GDM1 (cell line): ENCODE results near the gene TES.
"Not testable (repeated sequence)": the region's sequence is repeated elsewhere in the genome, so short reads cannot be mapped to it uniquely, and the experiment has no call there.

ENCODE experiments used
- DNase-seq: peaks from one replicate; lab custom pipeline; 2025; lab: John Stamatoyannopoulos, UW

The TES gene, protein sequence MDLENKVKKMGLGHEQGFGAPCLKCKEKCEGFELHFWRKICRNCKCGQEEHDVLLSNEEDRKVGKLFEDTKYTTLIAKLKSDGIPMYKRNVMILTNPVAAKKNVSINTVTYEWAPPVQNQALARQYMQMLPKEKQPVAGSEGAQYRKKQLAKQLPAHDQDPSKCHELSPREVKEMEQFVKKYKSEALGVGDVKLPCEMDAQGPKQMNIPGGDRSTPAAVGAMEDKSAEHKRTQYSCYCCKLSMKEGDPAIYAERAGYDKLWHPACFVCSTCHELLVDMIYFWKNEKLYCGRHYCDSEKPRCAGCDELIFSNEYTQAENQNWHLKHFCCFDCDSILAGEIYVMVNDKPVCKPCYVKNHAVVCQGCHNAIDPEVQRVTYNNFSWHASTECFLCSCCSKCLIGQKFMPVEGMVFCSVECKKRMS

DNA sequence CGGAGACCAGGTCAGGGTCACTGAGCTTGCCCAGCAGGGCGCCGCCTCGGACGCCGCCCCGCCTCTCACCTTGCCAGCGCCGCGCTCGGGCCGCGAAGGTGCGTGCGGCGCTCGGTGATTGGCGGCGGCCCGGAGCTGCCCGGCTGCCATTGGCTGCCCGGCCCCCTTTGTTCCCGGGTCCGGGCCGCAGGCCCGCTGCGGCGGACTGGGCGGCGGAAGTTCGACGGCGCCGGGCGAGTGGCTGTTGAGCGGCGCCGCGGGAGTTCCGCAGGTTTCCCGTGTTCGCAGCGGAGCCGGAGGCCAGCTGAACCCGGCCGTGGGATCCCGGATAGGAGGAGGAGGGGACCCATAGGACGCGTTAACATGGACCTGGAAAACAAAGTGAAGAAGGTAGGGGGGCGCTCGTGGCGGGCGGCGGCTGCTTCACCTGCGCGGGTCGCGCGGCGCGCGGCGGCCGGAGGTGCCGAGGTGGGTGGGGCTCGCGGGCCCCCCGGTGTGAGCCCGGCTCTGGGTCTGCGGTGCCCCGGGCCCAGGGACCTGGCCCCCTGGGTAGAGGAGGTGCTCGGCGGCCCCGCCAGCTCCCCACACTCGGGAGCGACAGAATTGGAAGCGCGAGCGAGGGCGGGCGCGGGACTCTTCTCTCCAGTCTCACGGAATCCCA, at the start of gene TES:
TES (plus strand) TSS at position 195 of the 661 bp plus-strand sequence; CDS start at position 364, 169 bp downstream.
- no peak for DNase-seq

DNA sequence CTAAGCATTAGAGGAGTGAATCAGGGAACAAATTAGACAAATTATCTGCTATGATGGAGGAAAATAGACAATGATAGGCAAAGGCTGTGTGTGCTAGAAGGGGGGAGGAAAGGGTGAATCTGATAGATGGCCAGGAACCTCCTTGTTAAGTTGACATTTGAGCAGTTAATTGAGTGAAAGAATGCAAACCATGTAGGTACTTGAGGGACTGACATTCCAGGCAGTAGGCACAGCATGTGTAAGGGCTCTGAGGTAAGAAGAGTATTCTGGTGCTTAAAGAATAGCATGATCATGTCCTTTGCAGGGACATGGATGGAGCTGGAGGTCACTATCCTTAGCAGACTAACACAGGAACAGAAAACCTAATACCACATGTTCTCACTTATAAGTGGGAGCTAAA, 48.6 kb upstream of the TES start:
- DNase-seq: no peak

DNA sequence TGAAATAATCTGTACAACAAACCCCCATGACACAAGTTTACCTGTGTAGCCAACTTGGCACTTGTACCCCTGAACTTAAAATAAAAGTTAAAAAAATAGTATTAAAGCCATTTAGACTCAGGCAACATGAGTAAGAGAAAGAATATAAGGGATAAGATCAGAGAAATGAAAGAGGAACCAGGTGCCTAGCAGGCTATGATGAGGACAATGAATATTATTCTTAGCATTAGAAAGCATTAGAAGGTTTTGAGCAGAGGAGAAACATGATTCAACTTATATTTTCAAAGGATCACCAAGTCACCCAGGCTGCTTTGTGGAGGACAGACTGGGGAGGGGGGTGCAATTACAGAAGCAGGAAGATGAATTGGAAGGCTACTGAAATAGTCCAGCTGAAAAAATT, 48.1 kb upstream of the TES start:
- no peak for DNase-seq

DNA sequence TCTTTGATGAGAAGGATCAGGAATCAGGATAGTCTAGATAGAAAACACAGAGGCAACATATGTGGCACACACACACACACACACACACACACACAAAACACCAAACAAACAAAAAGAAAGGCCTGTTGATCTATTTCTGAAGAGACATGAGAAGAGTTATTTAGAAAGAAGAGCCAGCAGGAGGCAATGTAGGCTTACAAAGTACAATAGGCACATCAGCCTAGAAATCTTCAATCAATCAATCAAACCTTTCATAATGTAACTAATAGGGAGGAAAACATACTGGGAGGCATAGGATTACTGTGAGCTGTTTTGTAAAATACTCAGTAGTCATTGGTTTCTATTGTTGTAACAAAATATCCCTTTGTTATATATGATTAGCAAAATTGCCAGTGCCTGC, 47.3 kb upstream of the TES start:
- no peak for DNase-seq

DNA sequence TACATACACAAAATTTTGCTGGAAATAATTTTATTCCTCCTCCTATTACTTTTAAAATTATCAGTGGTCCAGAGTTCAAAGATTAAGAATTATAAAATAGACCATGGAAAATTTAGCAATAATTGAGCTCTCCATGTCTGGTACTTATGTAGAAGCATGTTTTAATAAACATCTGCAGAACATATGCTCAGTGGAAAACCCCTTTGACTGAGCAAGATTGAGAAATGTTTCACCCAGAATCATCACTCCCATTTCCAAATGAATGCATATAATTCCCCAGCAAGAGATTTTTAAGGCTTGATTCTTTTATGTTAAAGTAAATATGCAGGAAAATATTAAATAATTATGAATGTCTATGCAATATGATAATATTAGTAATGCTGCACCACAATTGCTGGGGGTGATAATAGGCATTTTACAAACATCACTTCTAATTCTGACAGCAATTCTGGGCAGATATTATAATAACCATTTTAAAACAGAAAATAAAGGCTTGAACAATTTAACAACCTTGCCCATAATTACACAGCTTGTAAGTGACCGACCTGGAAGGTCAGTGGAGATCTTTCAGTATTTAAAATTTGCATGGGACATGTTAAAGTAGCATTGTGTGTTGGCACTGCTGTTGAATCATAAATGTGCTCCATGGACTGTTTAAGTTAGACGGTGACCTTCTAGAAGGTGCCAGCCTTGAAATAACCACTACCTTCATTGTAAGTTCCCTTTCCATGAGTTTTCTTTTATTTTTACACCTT, 45.6 kb upstream of the TES start:
- DNase-seq: no peak

DNA sequence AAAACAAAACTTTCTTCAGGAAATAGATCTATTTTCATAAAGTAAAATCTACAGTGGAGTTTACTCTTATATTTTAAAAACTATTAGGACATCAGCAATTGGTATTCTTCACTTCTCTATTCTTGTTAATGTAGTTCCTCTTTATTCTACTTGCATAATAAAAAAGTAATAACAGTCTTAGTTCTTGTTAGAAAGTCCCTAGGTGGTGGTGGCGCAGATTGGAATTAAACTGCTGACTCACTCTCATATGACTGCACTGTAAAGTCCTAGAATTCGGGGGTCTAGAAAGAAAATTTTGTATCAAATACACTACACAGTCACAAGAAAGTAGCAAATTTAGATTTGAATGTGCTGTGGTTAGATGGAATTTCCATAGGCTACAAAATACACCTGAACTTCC, 44.6 kb upstream of the TES start:
- no peak for DNase-seq

DNA sequence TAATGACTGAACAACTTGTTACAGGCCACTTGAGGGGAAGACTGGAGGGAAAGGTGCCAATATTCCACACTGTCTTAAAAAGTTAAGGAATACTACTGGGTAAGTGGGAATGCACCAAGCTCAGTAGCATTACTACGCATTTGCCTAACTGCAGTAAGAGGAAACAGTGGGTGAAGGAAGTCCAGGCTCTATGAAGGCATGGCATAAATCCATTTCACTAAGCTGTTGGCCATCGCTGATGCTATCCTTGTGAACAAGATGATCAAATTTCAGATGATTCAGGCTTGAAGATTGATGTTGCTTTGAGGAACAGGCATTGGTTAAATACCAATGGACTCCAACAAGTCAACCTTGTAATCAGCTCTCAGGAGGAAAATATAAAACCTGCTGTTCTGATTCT, 44.2 kb upstream of the TES start:
- no peak for DNase-seq

DNA sequence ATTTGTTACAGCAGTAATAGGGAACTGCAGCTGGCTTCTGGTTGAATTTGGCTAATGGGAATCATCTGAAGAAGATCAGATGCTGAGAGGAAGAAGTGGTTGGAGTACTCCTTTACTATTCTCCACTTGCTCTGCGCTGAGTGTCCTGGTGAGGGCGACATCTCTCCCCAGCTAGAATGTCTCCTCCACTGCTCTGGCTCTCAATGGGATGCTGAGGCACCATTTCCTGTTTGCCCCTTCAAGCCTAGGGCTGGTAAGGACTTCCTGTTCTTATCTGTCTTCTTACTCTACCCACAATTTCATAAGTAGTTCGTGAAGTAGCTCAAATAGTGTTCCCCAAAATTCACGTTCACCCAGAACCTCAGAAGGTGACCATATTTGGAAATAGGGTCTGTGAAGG, 43.2 kb upstream of the TES start:
- DNase-seq: no peak

DNA sequence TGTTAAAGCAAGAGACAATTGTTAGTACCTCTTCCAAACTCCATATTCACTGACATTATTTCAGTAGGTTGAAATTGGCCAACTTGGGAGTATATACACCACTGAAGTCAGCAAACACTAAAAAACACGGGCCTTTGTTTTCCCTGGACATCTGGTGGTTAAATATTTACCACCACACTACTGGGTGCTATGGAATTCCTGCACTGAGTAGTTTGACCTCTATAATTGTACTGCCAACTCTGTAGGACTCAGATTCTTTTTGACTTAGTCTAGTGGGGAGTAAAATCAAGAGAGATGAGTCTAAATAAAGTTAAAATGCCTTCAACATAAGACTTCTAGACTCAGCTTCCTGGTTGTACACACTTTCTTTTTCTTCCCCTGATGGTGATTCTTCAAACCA, 41.3 kb upstream of the TES start:
- no peak for DNase-seq

DNA sequence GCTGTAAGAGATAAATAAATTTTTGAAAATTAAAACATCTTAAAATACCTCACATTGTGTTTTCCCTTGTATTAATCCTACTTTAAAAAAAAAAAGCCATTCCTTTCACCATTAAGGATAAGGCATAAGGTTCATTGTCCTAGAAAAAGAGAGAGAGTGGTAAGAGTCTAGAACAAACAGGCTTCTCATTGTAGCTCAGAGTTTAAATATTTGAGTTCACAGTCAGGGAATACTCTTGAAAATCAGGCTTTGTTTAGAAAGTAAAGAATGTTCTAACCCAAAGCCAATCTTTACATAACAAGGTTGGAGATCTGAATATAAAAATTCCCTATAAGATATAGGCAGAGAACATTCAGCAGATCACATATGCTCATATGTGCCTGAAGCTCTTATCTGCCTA, 40.2 kb upstream of the TES start:
- no peak for DNase-seq

DNA sequence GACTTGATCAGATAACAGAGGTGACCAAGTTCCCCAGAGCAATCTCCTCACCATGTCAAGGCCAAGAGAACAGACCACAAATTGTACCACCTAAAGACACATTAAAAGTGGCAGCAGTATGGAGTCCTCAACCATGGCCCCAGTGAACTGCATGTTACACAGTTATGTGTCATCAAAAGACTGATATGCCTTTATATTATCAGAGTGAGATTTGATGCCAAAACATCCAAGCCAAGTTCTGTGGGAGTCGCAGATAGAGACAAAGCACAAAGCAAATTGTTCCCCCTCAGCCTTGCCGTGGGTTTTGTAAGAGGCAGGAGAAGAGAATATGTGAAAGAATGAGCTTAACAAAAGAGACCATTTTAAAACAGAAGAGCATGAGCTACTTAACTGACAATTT, 39.2 kb upstream of the TES start:
- DNase-seq: no peak

DNA sequence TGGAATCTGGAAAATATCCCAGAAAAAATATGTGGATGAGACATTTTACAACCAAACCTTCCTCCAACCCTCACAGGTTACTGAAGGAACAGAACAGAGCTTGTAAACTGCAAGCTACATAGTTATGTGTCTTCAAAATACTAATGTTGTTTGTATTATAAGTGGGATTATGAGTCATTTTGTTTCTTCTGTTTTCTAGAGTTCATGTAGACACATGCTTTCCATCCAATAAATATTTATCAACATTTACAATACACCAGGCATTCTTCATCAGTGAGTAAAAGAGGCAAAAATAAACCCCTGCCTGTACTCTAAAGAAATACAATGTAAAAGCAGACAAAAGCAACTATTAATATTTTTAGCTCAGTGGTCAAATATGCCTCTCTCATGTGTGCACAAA, 38.0 kb upstream of the TES start:
- DNase-seq: no peak

DNA sequence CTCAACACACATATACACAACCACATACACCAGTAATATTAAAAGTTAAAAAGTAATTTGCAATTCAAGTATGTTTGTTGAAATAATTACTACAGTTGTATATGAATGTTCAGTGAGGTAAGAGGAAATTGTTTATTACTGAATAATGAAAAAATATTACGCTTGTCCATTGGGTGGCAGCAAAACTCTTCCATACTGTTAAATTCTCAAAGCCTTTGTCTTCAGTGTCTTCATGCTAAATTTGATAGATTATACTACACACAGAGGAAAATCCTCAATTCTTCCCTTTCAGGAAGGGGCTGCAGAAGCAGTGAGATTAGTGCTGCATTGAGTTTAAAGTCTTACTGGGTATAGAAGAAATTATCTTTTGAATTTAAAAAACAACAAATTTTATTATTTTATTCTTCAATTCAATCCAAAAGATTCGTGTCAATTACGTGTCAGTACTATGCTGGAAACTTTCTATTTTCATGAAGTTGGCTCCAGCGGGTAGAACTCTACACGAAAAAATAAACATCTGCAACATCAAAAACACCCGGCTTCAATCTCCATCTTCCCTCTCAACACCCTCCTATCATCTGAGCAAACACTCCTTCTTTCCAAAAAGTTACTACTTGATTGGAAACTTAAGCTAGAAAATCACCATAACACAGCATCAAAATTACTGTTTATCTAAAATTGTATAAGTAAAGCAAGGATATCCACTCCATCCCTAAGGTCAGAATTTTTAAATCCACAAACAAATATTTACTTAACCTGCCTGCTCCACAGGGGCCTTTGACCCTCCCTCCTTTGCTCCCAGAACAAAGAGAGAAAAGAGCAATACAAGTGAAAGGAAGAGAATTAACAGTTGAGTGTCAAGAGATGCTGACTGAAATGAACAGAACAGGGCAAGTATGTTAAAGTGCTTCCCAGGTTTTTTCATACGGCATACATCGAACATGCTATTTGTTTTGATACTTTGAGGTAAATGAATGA, 37.0 kb upstream of the TES start:
- DNase-seq: no peak

DNA sequence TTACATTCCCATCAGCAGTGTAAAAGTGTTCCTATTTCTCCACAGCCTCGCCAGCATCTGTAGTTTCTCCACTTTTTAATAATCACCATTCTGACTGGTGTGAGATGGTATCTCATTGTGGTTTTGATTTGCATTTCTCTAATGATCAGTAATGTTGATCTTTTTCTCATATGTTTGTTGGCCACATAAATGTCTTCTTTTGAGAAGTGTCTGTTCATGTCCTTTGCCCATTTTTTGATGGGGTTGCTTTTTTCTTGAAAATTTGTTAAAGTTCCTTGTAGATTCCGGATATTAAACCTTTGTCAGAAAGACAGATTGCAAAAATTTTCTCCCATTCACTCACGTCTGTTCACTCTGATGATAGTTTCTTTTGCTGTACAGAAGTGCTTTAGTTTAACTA, 35.2 kb upstream of the TES start:
- not testable (repeated sequence) for DNase-seq

DNA sequence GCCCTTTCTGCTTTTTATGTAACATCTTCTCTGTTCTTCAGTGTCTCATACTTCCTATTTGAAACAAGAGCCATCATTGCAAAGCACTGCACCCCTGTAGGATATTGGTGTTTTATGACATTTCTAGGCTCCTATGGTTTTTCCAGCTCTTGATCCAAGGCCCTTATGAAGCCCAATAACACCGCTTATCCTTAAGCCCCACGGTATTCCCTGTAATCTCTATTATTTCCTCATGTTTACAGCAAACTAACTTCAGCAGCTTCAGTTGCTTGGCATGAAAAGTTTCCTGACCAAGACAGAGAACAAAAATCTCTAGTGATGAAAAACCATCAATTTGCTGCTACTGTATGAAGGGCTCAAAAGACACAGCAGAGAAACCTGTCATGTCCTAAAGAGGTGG, 34.1 kb upstream of the TES start:
- no peak for DNase-seq

DNA sequence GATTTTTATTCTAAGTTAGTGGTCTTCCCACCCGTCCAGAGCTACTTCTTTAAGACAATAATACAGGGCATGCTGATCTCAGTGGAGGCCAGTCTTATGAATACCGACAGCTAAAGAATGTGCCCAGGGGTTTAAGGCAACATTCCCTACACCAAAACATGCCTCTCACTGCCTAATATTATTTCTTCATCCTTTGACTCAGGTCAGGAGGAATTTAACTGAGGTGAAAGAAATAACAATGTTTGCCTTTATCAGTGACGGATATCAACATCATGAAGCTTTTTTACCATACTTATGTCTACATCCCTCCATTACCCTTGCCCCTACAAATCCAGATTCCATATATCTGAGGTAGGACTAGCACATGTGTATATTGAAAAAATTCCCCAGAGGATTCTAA, 33.3 kb upstream of the TES start:
- no peak for DNase-seq

DNA sequence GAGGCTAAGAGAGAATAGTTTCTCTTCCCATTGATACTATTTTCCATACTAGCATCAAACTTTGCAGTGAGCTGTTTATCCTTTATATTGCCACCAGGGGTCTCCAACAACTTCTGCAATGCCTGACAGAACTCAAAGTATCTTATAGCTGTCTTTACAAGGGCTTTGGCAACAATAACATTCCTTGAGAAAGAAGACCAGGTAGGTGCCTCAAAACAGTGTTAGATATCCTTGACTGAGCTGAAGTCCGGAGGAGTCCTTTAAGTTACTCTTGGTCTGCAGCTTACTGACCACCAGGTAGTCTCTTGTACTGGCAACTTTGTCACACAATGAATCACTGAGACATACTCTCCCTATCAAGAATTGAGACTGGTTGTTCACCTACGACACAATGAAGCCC, 30.0 kb upstream of the TES start:
- no peak for DNase-seq

DNA sequence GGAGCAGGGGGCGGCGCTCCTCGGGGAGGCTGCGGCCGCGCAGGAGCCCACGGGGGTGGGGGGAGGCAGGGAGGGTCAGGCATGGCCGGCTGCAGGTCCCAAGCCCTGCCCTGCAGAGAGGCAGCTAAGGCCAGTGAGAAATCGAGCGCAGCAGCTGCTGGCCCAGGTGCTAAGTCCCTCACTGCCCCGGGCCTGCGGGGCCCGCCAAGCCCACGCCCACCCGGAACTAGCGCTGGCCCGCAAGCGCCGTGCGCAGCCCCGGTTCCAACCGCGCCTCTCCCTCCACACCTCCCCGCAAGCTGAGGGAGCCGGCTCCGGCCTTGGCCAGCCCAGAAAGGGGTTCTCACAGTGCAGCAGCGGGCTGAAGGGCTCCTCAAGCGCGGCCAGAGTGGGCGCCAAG, 28.3 kb upstream of the TES start:
- no peak for DNase-seq

DNA sequence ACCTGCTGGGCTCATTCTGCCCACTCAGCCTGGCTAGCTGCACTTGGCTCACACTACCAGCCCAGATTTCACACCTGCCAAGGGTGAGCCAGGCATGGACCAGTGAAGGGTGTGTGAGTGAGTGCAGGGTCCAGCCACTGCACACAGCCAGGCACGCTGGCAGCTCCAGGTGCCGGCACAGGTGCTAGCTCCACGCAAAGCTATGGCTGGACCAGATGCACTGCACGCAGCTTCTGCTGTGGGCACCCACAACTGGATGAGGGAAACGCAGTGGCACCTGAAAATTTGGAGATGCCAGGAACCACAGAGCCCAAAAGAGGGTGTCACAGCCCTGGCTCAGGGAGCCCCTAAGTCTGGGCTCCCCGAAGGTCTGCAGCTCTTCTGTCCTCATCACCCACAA, 24.9 kb upstream of the TES start:
- no peak for DNase-seq

DNA sequence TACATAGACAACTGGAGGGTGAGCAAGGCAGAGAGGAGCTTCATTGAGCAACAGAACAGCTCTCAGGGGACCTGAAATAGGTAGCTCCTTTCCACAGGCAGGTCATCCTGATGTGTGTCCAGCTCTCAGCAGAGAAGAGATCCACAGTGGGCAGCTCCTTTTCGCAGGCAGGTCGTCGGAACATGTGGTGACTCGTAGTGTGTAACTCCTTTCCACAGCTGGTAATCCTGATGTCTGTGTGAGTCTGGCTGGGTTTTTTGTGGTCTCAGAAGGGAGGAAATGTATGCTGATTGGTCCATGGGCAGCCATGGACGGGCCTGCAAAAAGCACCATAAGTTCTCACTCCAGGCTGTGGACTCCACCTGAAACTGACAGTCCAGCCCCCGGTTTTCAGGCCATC, 24.4 kb upstream of the TES start:
- no peak for DNase-seq

DNA sequence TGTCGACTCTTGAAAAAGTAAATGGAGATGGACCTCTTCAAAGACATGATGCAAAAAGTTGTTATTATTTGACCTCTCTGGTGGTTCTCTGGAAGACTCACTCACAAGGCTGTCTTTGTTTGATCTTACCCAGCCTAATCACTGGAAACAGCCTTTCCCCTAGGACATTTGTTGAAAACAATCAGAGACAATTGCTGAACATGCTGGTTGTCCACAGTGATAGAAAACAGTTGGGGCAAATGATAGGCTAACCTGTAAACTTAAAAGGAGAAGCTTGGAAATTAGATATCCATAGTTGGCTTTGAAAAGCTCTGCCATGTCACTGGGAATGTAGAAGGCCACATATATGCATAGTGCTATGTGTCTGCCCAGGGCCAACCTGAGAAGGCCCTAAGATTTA, 22.9 kb upstream of the TES start:
- DNase-seq: no peak
